ENCODE data around the gene CANX.

The CANX gene

DNA sequence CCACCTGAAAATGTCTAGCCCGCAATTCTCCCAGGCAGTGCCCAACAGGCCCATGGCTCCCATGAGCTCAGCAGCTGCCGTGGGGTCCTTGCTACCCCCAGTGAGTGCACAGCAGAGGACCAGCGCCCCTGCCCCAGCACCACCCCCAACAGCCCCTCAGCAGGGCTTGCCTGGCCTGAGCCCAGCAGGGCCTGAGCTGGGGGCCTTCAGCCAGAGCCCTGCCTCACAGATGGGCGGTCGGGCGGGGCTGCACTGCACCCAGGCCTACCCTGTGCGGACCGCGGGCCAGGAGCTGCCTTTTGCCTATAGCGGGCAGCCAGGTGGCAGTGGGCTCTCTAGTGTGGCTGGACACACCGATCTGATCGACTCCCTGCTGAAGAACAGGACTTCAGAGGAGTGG, 75.7 kb downstream of the CANX start:
- DNase-seq (ENCODE audit: low spot score), result no peak

DNA sequence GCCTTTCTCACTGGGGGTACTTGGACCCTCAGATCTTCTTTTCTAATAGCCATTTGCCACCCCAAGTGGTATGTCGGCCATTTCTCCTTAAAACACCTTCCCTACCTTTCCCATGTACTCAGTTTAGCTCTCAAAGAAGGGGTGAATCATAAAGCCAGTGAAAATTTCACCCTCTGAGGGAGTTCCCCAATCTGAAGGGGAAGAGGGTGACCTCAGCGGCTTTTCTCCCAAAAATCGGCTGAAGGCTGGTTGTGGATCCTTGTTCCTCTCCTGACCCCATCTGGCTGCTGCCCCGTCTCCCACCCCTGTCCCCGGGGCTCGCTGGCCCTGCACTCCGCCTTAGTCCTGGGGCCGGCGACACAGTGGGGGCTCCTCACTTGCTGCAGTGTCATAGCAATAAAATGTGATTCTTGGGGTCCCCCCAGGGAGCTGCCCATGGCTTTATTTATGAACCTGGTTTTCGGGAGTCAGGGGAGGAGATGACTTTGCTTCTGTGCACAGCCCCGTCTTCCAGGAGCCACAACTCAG, 77.7 kb downstream of the CANX start:
- no peak for DNase-seq (ENCODE audit: low spot score)

DNA sequence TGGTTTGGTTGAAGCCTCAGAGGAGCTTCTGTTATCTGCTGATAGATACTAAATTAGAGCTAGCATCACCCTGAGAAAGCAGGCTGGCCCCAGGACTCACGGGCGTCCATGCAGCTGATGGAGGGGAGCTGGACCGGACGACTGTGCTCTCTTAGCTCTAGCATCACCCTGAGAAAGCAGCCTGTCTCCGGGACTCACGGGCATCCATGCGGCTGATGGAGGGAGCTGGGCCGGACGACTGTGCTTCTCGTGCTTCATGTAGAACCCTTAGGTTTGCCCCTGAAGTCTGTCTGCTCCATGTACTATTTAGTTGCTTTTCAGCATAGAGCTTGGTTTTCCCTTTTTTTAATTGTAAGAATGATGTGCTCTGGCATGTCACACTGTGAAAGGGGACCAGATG, 78.7 kb downstream of the CANX start:
- DNase-seq (ENCODE audit: low spot score), result no peak

DNA sequence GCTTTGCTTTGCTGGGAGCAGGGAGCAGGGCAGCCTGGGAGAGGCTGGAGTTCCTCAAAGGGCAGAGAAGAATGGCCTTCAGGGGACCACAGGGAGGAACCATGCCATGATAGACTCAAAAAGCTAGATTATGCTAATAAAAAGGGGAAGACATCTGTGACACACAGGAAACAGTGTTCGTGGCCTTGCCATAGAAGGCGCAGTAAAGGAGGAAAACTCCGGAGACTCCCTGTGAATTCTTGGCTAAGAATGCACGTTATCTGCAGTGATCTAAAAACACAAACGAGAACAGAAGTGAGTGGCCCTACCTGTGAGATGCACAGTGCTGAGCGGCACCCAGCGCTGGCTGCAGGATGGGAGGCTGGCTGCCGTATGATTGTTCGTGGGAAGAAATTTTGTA, 79.1 kb downstream of the CANX start:
- DNase-seq (ENCODE audit: low spot score), result no peak

DNA sequence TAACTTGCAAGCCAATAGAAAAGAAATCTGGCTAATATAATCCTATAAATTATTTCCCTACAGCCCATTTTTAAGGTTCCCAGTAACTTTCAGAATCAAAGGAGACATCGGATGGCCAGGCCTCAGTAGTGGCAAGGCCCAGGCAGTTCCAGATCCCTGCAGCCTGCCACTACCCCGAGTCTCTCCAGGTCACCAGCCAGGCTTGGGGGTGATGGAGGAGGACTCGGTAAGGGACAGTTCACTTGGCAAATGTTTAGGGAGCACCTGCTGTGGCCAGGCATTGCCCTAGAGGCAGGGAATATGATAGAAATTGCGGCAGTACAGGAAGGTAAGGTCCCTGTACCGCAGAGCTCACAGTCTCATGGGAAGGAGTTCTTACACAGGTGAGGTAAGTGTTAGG, 79.8 kb downstream of the CANX start:
- DNase-seq (ENCODE audit: low spot score), result no peak

DNA sequence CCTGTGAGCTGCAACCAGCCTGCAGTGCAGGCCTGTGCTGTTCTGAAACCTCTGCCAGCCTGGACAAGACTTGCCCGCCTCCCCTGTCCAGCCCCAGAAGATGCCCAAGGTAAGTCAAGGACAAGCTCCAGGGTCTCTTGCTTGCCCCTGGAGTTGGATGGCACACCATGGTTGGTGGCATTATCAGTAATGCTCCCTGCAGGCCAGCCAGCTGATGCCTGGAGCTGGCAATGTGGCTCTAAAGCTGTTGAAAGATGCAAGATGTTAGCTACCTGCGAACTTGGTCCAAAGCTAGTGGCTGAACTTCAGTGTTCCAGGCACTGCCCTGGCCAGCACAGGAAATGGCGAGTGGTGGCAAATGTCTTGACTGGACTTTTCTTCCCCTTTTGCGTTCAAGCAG, 81.1 kb downstream of the CANX start:
- DNase-seq (ENCODE audit: low spot score), result no peak

DNA sequence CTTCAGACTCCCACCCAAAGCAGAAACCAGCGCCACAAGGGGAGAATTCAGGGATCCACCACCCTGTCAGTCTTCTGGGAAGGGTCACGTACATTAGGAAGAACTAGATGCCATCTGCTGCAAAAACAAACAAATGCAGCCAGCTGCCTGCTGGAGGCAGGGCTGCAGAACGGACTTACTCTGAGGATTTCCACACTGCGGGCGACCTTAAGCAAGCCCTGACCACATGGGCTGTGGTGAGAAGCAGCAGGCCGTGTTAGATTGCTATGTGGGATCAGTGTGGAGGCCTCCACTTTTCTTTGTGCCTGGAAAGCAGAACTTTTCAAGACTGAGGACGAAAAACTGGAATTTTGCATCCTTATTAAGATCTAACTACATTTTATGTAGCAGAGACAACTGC, 81.6 kb downstream of the CANX start:
- no peak for DNase-seq (ENCODE audit: low spot score)
